HL-60 (cell line): ENCODE results near the gene MLF2.

Experiments
- DNase-seq, 2 experiments: peaks; one replicate each; pipeline ENCODE4 v3.0.0-alpha.2; 2010 to 2020; ENCODE audit warnings: low read depth in 1 of 2, low spot score in 1 of 2
- H3K27ac ChIP-seq: fragments of 250-450 bp; sonication (Bioruptor Pico); replicated peaks from 2 replicates; pipeline ENCODE4 v1.5.1; 2020; ENCODE audit warnings: mild to moderate bottlenecking, moderate library complexity
- H3K27me3 ChIP-seq: fragments of 250-450 bp; sonication (Bioruptor Pico); 2 replicates; pipeline ENCODE4 v1.5.1; 2021; ENCODE audit warnings: mild to moderate bottlenecking, moderate library complexity; ENCODE audit not compliant: insufficient read depth, poor library complexity, severe bottlenecking
- H3K4me3 ChIP-seq: replicated peaks from 2 replicates; pipeline ENCODE4 v1.5.1; 2011; ENCODE audit warnings: mild to moderate bottlenecking, control low read depth, low read length; ENCODE audit not compliant: insufficient read depth
- CTCF ChIP-seq: IDR thresholded peaks from one replicate; pipeline ENCODE4 v1.5.1; 2011; ENCODE audit warnings: low read length, control low read depth, inconsistent platforms; ENCODE audit not compliant: insufficient read depth
- GABPA ChIP-seq: IDR thresholded peaks from 2 replicates; pipeline ENCODE4 v1.6.1; 2012; ENCODE audit warnings: low read depth
- POLR2AphosphoS5 ChIP-seq: IDR thresholded peaks from 2 replicates; pipeline ENCODE4 v1.6.1; 2012; ENCODE audit warnings: low read depth
- REST ChIP-seq: IDR thresholded peaks from 2 replicates; pipeline ENCODE4 v1.6.1; 2012; ENCODE audit warnings: low read depth; ENCODE audit not compliant: insufficient replicate concordance
- SPI1 ChIP-seq: IDR thresholded peaks from 2 replicates; pipeline ENCODE4 v1.6.1; 2012; ENCODE audit warnings: low read depth, mild to moderate bottlenecking, borderline replicate concordance

MLF2 gene

GRCh38 chr12:6782850-6783566 is 30.1 kb upstream of the MLF2 start:
- DNase-seq, result no peak
- TF ChIP-seq GABPA (no peak), REST (no peak), SPI1 (no peak), POLR2AphosphoS5 (no peak), CTCF (no peak)
- Histone ChIP-seq H3K4me3 (no peak overlapping the region), H3K27ac (no peak overlapping the region), H3K27me3 (no peaks in the 10 kb centered on the region)

- DNase-seq, result no peak
- no peak overlapping the region for H3K4me3 ChIP-seq
- H3K27ac ChIP-seq, result no peak overlapping the region
- no peak for TF ChIP-seq CTCF
- TF ChIP-seq GABPA, result no peak
- no peak for TF ChIP-seq SPI1
- no peak for TF ChIP-seq REST
- no peak for TF ChIP-seq POLR2AphosphoS5
- peaks cover 6% of the 10 kb centered on the region for H3K27me3 ChIP-seq
These were observed 29.2 kb upstream of the MLF2 start for GRCh38 chr12:6782119-6782518.

- peaks cover 10% of the 10 kb centered on the region for H3K27me3 ChIP-seq
- H3K27ac ChIP-seq, result no peak overlapping the region
- H3K4me3 ChIP-seq, result no peak overlapping the region
- TF ChIP-seq POLR2AphosphoS5, result no peak
- no peak for TF ChIP-seq REST
- TF ChIP-seq SPI1, result no peak
- TF ChIP-seq GABPA, result no peak
- no peak for TF ChIP-seq CTCF
- no peak for DNase-seq
These were observed 27.6 kb upstream of the MLF2 start for GRCh38 chr12:6780573-6780972.
